Stimulated activated CD8-positive, alpha-beta memory T cell treated with anti-CD3 and anti-CD28 coated beads, Interleukin-15, amount 100 ng/mL, for 48 hours (primary cell): Measurements from ENCODE around the gene C16orf78.
"Not testable (repeated sequence)": the region's sequence is repeated elsewhere in the genome, so short reads cannot be mapped to it uniquely, and the experiment has no call there.

ENCODE experiments used
- DNase-seq, 2 donors: peaks; one replicate each; pipeline ENCODE4 v3.0.0-alpha.2; 2020; ENCODE audit warnings: low read depth in 2 of 2

C16orf78 gene

GRCh38 chr16:49349446-49350168 lies 24.0 kb upstream of the C16orf78 start:
- no peak for DNase-seq

DNA sequence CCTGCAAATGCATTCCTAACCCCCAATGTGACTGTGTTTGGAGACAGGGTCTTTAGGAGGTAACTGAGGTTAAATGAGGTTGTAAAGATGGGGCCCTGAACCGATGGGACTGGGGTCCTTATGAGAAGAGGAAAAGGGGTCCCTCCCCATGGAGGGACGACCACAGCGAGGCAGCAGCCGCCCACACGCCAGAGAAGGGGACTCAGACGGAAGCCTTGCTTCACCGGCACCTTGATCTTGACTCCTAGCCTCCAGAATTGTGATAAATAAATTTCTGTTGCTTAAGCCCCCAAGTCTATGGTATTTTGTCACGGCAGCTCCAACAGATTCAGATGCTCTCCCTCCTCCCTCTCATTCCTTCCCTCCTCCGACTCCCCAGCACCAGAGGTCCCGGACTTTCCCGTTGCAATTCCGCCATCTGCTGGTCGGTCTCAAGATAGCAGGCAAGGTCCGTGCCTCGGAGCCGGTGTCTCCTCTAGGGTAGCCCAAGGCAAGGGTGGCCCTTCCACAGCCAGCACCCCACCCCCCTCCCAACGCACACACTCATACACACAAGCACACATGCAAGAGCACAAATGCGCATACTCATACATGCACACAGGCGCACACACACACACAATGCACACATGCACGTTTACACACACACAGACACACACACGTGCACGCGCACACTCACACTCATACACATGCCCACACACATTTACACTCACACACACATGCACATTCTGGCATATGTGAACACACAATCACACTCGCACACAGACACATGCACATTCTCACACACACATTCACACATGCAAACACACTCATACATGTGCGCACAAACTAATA lies 23.1 kb upstream of the C16orf78 start:
- DNase-seq = peak; percentile 6 to 12

- DNase-seq = no peak
Measured at GRCh38 chr16:49351096-49351487, 22.5 kb upstream of the C16orf78 start.

DNA sequence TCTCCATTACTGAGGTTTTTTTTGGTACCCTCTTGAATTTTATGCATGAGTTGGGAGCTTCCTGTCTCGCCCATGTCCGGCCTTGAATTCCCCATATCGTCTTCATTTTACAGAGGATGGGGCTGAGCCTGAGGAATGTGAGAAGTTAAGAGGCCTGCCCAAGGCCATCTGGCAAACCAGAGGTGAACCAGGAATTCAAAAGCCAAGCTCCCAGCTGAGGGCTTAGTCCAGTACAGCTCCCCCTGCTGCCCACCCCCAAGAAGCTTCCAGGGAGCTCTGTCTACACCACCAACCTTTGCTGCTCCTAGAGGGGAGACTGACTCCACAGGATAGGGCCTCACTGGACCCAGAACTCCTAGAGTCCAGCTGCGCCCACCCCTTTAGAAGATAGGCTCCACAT lies 20.7 kb upstream of the C16orf78 start:
- no peak for DNase-seq

- no peak for DNase-seq
Measured at GRCh38 chr16:49353680-49354079, 19.9 kb upstream of the C16orf78 start.

GRCh38 chr16:49354101-49354500 lies 19.5 kb upstream of the C16orf78 start:
- no peak for DNase-seq

DNA sequence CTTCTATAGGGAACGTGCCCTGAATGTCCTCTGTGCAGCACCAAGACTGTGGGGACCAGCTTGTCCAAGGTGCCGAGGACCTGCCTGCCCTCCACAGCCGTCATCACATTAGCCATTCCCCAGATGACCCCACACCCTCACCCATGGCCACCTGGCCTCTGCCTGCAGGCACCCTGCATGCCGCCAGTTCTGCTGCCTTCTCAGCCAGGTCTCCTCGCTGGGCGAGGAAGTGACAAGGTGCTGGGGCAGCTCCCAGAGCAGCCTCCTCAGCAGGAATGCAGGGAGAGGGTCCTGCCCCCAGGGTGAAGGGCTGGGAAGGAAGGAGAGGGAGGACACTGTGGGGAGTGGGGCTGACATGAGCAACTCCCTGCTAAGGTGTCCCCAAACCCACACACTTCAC lies 18.6 kb upstream of the C16orf78 start:
- no peak for DNase-seq

- DNase-seq = no peak
Measured at GRCh38 chr16:49355933-49356665, 17.5 kb upstream of the C16orf78 start.

- DNase-seq = no peak
Measured at GRCh38 chr16:49356728-49357488, 16.7 kb upstream of the C16orf78 start.

DNA sequence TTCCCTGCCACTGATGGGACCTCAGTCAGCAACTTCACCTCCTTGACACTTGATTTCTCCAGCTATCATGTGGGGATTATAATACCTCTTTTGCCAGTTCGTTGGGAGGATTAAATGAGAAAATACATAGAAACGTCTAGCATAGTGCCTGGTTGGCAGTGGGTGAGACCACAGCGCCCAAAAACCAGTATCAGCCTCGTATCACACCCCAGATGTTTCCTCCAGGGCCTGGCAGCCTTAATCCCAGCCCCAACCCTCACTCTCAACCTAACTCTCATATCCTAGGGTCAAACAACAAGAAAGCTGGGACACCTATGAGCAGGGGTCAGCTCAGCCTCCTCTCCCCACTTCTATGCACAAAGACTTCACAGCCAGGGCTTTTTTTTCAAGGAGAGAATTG lies 14.0 kb upstream of the C16orf78 start:
- no peak for DNase-seq

DNA sequence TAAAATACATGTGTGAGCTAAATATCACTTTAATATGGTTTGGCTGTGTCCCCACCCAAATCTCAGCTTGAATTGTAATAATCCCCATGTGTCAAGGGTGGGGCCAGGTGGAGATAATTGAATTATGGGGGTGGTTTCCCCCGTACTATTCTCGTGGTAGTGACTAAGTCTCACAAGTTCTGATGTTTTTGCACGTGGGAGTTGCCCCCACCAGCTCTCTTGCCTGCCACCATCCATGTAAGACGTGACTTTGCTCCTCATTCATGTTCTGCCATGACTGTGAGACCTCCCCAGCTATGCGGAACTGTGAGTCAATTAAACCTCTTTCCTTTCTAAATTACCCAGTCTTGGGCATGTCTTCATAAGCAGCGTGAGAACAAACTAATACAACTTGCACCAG lies 11.9 kb upstream of the C16orf78 start:
- not testable (repeated sequence) for DNase-seq

- DNase-seq = no peak
Measured at GRCh38 chr16:49362230-49362629, 11.4 kb upstream of the C16orf78 start.

DNA sequence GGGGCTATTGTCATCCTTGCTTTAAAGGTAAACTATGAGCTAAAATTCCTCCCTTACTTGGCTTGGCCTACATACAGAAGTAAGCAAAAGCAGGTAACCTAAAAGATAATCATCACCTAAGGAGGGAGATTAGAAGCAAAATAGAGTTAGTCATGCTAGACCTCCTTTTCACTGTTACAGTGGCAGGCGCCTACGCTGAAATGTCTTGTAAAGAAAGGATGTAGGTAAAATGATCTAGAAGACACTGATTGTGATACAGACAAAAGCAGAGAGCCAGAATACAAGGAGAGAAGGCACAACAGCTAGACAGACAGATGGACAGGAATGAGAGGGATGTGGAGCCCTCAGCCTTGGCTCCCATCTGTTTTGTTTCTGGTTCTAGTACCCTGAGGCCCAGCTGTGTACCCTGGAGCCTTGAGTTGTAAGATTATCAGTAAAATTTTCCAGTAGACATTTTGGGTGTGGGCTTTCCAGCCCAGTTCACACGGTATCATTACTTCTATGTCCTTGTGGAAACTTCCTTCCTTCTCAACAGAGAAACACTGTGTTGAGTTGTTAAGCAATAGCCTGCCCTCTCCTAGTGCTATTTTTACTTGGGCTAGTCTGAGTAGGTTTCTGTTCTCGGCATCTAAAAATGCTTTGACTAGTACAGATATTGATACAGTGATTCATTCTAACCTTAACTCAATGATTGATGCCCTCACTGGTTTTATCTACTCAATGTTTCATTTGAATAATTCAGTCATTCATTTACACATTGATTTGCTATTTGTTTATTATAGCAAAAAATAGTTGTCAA lies 7.7 kb upstream of the C16orf78 start:
- DNase-seq = no peak

GRCh38 chr16:49366669-49367068 lies 6.9 kb upstream of the C16orf78 start:
- no peak for DNase-seq

GRCh38 chr16:49369651-49370611 lies 3.7 kb upstream of the C16orf78 start:
- no peak for DNase-seq

DNA sequence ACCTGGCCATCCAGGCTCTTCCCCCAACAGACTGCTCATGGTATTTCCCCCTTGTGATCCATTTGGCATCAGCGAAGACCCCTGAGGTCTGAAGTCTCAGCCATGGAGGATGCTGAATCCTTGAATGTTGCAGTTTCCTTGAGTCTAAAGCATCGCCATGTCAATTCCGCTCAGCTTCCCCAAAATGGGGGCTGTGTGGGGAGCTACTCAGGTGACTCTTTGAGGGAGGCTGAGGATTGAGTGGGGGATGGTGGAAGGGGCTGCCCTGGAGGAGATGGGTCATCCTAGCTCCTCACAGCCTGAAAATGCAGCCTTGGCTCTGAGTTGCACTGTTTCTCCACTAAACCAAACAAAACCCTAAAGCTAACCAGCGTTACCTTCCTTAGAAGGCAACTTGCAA lies 2.6 kb downstream of the C16orf78 start:
- DNase-seq = no peak

DNA sequence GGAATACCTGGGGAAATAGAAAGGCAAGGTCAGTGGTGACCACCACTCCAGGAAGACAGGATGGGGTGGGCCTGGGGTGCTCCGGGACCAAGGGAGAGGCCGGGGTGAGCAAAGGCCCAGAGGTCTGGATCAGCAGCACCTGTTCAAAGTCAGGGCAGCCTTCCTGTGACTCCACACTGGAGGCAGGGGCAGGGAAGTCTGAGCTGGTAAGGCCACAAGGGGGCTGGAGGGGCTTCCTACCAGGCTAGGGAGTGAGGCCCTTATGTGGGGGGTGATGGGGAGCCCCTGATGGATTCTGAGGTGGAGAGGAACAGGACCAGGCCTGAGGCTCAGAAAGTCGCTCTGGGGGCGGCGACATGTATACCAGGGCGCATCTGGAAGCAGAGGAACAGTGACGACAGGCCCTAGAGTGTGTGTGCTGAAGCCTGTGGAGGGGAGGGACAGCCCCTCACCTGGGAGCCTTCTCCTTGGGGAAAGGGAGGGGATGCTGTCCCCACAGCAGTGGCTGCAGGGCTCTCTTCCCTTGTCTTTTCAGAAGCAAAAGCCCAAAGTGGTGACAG lies 3.7 kb downstream of the C16orf78 start:
- no peak for DNase-seq

DNA sequence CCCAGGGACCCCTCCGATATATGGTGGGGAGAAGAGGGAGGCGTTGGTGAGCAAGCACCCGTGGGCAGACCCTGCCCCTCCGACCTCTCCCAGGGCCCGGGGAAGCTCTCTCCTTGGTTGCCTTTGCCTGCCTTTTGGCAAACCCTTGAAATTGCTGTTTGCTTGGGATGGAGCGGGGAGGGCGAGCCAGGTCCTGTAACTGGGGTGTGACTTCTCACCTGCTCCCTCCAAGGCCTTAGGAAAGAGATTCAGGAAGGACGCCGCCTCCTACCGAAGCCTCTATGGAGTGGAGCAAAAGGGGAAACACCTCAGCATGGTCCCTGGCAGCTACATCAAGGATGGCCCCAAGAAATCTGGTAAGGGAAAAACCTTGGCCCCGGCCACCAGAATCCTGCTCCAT lies 4.6 kb downstream of the C16orf78 start:
- no peak for DNase-seq

GRCh38 chr16:49378816-49379215 lies 5.2 kb downstream of the C16orf78 start:
- DNase-seq = no peak
